K562 (cell line): Measurements from ENCODE around the gene CFDP1. TPM values are rescaled to one million over a fixed set of nuclear protein-coding genes. Genes with fewer than 3 reads are reported as not detected.

Source experiments
- ATAC-seq: fragments of 200-7000 bp; cut with Tn5 transposase; 3 replicates; pipeline ENCODE4 v1.9.1; 2020; ENCODE audit warnings: moderate library complexity
- BruUV-seq: library from RNA; stranded (reverse); fragments of 400-500 nt; replicated peaks from 2 replicates; lab custom pipeline; 2021; lab: Mats Ljungman, UMichigan
- CTCF ChIA-PET: fragments of 300-600 bp; formaldehyde crosslinking; extraction: SDS; loops from one replicate; lab custom pipeline; 2021; ENCODE audit warnings: low intra/inter-chr PET ratio; lab: Yijun Ruan, JAX
- POLR2A ChIA-PET: fragments of 300-600, 350-650 bp; sonication (Branson Sonifier 250); formaldehyde crosslinking; extraction: SDS; loops from one replicate; lab custom pipeline; 2021; ENCODE audit warnings: antibody characterized with exemption, inconsistent platforms; lab: Yijun Ruan, JAX
- DNase-seq, 4 experiments: peaks; one replicate each; pipeline versions ENCODE4 v3.0.0 to v3.0.0-alpha.2; 2011 to 2018; ENCODE audit warnings: low spot score in 3 of 4, mixed read lengths in 3 of 4; ENCODE audit errors: extremely low read depth in 1 of 4
- FAIRE-seq: peaks from 2 replicates; lab custom pipeline; 2011; peaks lifted over from hg19 to GRCh38; lab: Jason Lieb, UNC
- H2AFZ ChIP-seq: 2 replicates; pipeline ENCODE4 v1.6.0; 2011; ENCODE audit warnings: low read depth, low read length, control low read depth, inconsistent platforms
- H3K27ac ChIP-seq: fragments of 200-600 bp; 3 replicates; pipeline ENCODE4 v1.8.0; 2011; ENCODE audit warnings: low read depth, mild to moderate bottlenecking, control low read depth, inconsistent platforms, low read length, moderate library complexity, mixed read lengths; ENCODE audit errors: extremely low read depth
- H3K27me3 ChIP-seq, 2 experiments: fragments of 300-600 bp in 1 of 2; 2 replicates in 1 of 2; 3 replicates in 1 of 2; pipeline versions ENCODE4 v1.6.0 to v1.8.0; 2011; ENCODE audit warnings: inconsistent platforms in 2 of 2, low read length in 2 of 2, mild to moderate bottlenecking in 1 of 2, mixed read lengths in 1 of 2, moderate library complexity in 1 of 2; ENCODE audit not compliant: control insufficient read depth in 2 of 2, insufficient read depth in 2 of 2
- H3K36me3 ChIP-seq: fragments of 300-600 bp; 3 replicates; pipeline ENCODE4 v1.8.0; 2011; ENCODE audit warnings: mild to moderate bottlenecking, low read length, inconsistent platforms; ENCODE audit not compliant: control insufficient read depth, insufficient read depth
- H3K4me1 ChIP-seq, 2 experiments: fragments of 200-600 bp in 1 of 2; replicated peaks in 1 of 2; 2 replicates in 1 of 2; 3 replicates in 1 of 2; pipeline versions ENCODE4 v1.5.1 to v1.8.0; 2011; ENCODE audit warnings: inconsistent platforms in 2 of 2, low read length in 2 of 2, mild to moderate bottlenecking in 1 of 2, mixed read lengths in 1 of 2, moderate library complexity in 1 of 2; ENCODE audit not compliant: control insufficient read depth in 2 of 2, insufficient read depth in 2 of 2
- H3K4me2 ChIP-seq: 2 replicates; pipeline ENCODE4 v1.6.1; 2011; ENCODE audit warnings: low read length, control low read depth, inconsistent platforms, mixed read lengths; ENCODE audit not compliant: insufficient read depth
- H3K4me3 ChIP-seq: fragments of 200-600 bp; sonication (generic), shearing (Covaris generic); 2 replicates; pipeline ENCODE4 v1.5.1; 2016; ENCODE audit warnings: control low read depth, inconsistent platforms
- H3K79me2 ChIP-seq: fragments of 200-600 bp; 3 replicates; pipeline ENCODE4 v1.8.0; 2011; ENCODE audit warnings: low read length, inconsistent platforms; ENCODE audit not compliant: control insufficient read depth, insufficient read depth
- H3K9ac ChIP-seq, 2 experiments: 2 replicates each; pipeline versions ENCODE4 v1.6.0 to v1.6.1; 2011; ENCODE audit warnings: low read depth in 2 of 2, low read length in 2 of 2, control low read depth in 1 of 2, inconsistent platforms in 1 of 2, mild to moderate bottlenecking in 1 of 2, mixed read lengths in 1 of 2; ENCODE audit not compliant: insufficient read depth in 1 of 2
- H3K9me1 ChIP-seq: one replicate; pipeline ENCODE4 v1.6.0; 2011; ENCODE audit warnings: inconsistent platforms, mild to moderate bottlenecking, low read length, moderate library complexity; ENCODE audit not compliant: control insufficient read depth, insufficient read depth
- H3K9me3 ChIP-seq: replicated peaks from 2 replicates; pipeline ENCODE4 v1.5.1; 2011; ENCODE audit warnings: low read depth, low read length, inconsistent platforms; ENCODE audit not compliant: control insufficient read depth, insufficient read depth
- H4K20me1 ChIP-seq: replicated peaks from 2 replicates; pipeline ENCODE4 v1.6.1; 2011; ENCODE audit warnings: low read length, inconsistent platforms, mixed read lengths; ENCODE audit not compliant: control insufficient read depth, insufficient read depth
- ARID2 ChIP-seq: fragments of 450-650 bp; IDR thresholded peaks from 2 replicates; pipeline ENCODE4 v1.6.1; 2017; ENCODE audit warnings: antibody characterized with exemption, mild to moderate bottlenecking
- CEBPG ChIP-seq, 3 experiments: fragments of 200-800 bp in 1 of 3; sonication (Bioruptor generic) in 1 of 3; sonication (generic) in 1 of 3; formaldehyde crosslinking in 1 of 3; IDR thresholded peaks in 2 of 3; conservative IDR thresholded peaks in 1 of 3; 2 replicates each; pipeline versions ENCODE4 v1.6.1 to v1.8.0; 2016 to 2022; ENCODE audit warnings: missing compliant biosample characterization in 2 of 3, missing genetic modification characterization in 2 of 3, mild to moderate bottlenecking in 1 of 3, missing genetic modification reagents in 1 of 3
- NFIC ChIP-seq: fragments of 450-650 bp; IDR thresholded peaks from 2 replicates; pipeline ENCODE4 v1.6.1; 2017; ENCODE audit warnings: mild to moderate bottlenecking, inconsistent platforms
- NFIX ChIP-seq: fragments of 250-450 bp; sonication (Bioruptor Pico); IDR thresholded peaks from 2 replicates; pipeline ENCODE4 v1.4.0; 2020; ENCODE audit warnings: low read depth, mild to moderate bottlenecking, moderate library complexity
- PYGO2 ChIP-seq: fragments of 450-650 bp; IDR thresholded peaks from 2 replicates; pipeline ENCODE4 v1.6.1; 2016; ENCODE audit warnings: mild to moderate bottlenecking, missing genetic modification characterization, moderate library complexity, missing compliant biosample characterization
- SMAD1 ChIP-seq: fragments of 150-350 bp; IDR thresholded peaks from 2 replicates; pipeline ENCODE4 v1.6.1; 2014; ENCODE audit warnings: low read length, low read depth; ENCODE audit not compliant: partially characterized antibody
- SMAD4 ChIP-seq: fragments of 250-450 bp; sonication (Bioruptor Pico); conservative IDR thresholded peaks from 2 replicates; pipeline ENCODE4 v1.8.0; 2021; ENCODE audit warnings: inconsistent platforms, mild to moderate bottlenecking, moderate library complexity
- TEAD1 ChIP-seq, 2 experiments: fragments of 450-650 bp in 1 of 2; sonication (generic) in 1 of 2; formaldehyde crosslinking; IDR thresholded peaks; 2 replicates each; pipeline versions ENCODE4 v1.4.0 to v1.8.0; 2020 to 2022; ENCODE audit warnings: mild to moderate bottlenecking in 2 of 2, missing genetic modification reagents in 1 of 2
- ZNF134 ChIP-seq: fragments of 250-450 bp; sonication (Bioruptor Pico); conservative IDR thresholded peaks from 2 replicates; pipeline ENCODE4 v1.4.0; 2020
- WGBS: fragments of 100-300 bp; shearing (Covaris generic); methylation state at CpG from one replicate; pipeline ENCODE4 v1.1.6; 2016; ENCODE audit warnings: low coverage, mixed read lengths; ENCODE audit not compliant: insufficient coverage; ENCODE audit errors: missing lambda C conversion rate; 5-methylcytosine and 5-hydroxymethylcytosine counted together
- in situ Hi-C: fragments of 300-500 bp; cut with MboI; formaldehyde crosslinking; loops from 4 replicates; pipeline ENCODE4 v1.15.0; 2018; ENCODE audit warnings: inconsistent platforms, mixed read lengths
- intact Hi-C: fragments of 100-400 bp; cut with micrococcal nuclease; formaldehyde crosslinking; loops from 2 replicates; pipeline ENCODE4 v1.14.2; 2022
- polyA plus RNA-seq, 8 experiments: library from polyadenylated mRNA; depleted of rRNA in 4 of 8; stranded (reverse) in 5 of 8; unstranded in 3 of 8; fragments of >200 nt; fragmentation: Nextera tagmentation in 2 of 8; fragmentation: Illumina TruSeq in 1 of 8; extraction: Ambion mirVana in 2 of 8; extraction: Trizol in 1 of 8; gene quantifications; 2 replicates each; pipeline versions ENCODE4 v1.2.1 to v1.2.3, GENCODE V29; 2011 to 2014; ENCODE audit warnings: inconsistent platforms in 1 of 8, missing spikeins in 1 of 8
- total RNA-seq, 7 experiments: library from RNA; depleted of rRNA in 6 of 7; stranded (reverse); fragments of >200 nt in 6 of 7; fragmentation: Illumina TruSeq in 2 of 7; extraction: Trizol in 2 of 7; gene quantifications; 2 replicates each; pipeline versions ENCODE4 v1.2.1 to v1.2.3, GENCODE V29; 2011 to 2021; ENCODE audit warnings: low replicate concordance in 1 of 7

The CFDP1 gene
- total and polyA plus RNA-seq, 9 of the 15 experiments (the other 6 are each of a cell fraction or from before 2014, with no cell fraction given): 31.5 to 78.4 (median 61.7) TPM

GRCh38 chr16:75462806-75463205 is 29.5 kb upstream of the CFDP1 start:
- Histone ChIP-seq H3K27ac (no peak overlapping the region), H3K4me1 (peaks cover 3 to 9% of the 10 kb centered on the region in 2 experiments; a peak in 4 of 5 replicates), H3K9me3 (no peaks in the 10 kb centered on the region), H3K79me2 (peaks cover 53% of the 10 kb centered on the region), H3K9ac (no peak overlapping the region; a peak in 1 of 4 replicates), H3K27me3 (no peaks in the 10 kb centered on the region), H3K4me3 (no peak overlapping the region), H3K9me1 (no peaks in the 10 kb centered on the region), H3K36me3 (peaks cover 11% of the 10 kb centered on the region; the same call in 2 of the 3 replicates), H4K20me1 (no peaks in the 10 kb centered on the region), H2AFZ (no peak overlapping the region), H3K4me2 (peak overlapping the region; percentile 87)
- in situ Hi-C loops: no loop called here
- 10% methylated on average over 2 of the region's 2 CpGs for WGBS
- ATAC-seq (no peak), FAIRE-seq (no peak), DNase-seq (no peak)
- ChIA-PET CTCF (interaction anchor here (0.6 kb wide), 1 partner anchor 303 kb away, joined by 3 read pairs; no protein-coding TSS in a partner anchor), POLR2A (no interaction called here)
- TF ChIP-seq CEBPG (CRISPR knock-in tag; IDR thresholded peaks at IDR 0.05) (no peak), CEBPG (tag; conservative IDR thresholded peaks at IDR 0.05 in 1 of 2, IDR thresholded peaks at IDR 0.05 in 1 of 2) (no peak), ZNF134 (CRISPR knock-in tag) (no peak), ARID2 (no peak), SMAD4 (CRISPR knock-in tag) (no peak)
- no TSS peak for BruUV-seq
- intact Hi-C loops: loop anchor here (5.0 kb wide), 1 partner anchor 41 kb away; no protein-coding TSS in a partner anchor

GRCh38 chr16:75461575-75461974 is 28.3 kb upstream of the CFDP1 start:
- ChIA-PET CTCF (no interaction called here), POLR2A (no interaction called here)
- intact Hi-C loops (loop anchor here (5.0 kb wide), 1 partner anchor 39 kb away; no protein-coding TSS in a partner anchor), in situ Hi-C loops (no loop called here)
- FAIRE-seq (no peak), ATAC-seq (no peak), DNase-seq (no peak)
- H3K4me3 ChIP-seq: no peak overlapping the region
- no peaks in the 10 kb centered on the region for H3K27me3 ChIP-seq
- no peak overlapping the region for H2AFZ ChIP-seq
- H3K4me1 ChIP-seq: peaks cover 3 to 9% of the 10 kb centered on the region in 2 experiments; a peak in 4 of 5 replicates
- BruUV-seq: no TSS peak
- H3K9me1 ChIP-seq: no peaks in the 10 kb centered on the region
- H3K36me3 ChIP-seq: peaks cover 11% of the 10 kb centered on the region; the same call in 2 of the 3 replicates
- H3K79me2 ChIP-seq: peaks cover 64% of the 10 kb centered on the region
- WGBS: 67% methylated on average over 2 of the region's 2 CpGs
- H3K9ac ChIP-seq: no peak overlapping the region
- TF ChIP-seq TEAD1 (CRISPR knock-in tag; IDR thresholded peaks at IDR 0.05) (no peak), SMAD1 (peak; percentile 71), NFIX (peak; percentile 95), PYGO2 (tag) (no peak), NFIC (peak; percentile 99)
- H4K20me1 ChIP-seq: no peaks in the 10 kb centered on the region; the same call in 1 of the 2 replicates
- H3K27ac ChIP-seq: no peak overlapping the region
- no peaks in the 10 kb centered on the region for H3K9me3 ChIP-seq
- no peak overlapping the region for H3K4me2 ChIP-seq
